BLaER1 (cell line): Measurements from ENCODE around the gene NPL.

Source experiments
- H3K27ac ChIP-seq: shearing (Covaris generic); formaldehyde crosslinking; 2 replicates; pipeline ENCODE4 v1.8.1; 2022
- H3K27me3 ChIP-seq: shearing (Covaris generic); formaldehyde crosslinking; 2 replicates; pipeline ENCODE4 v1.8.1; 2022
- H3K36me3 ChIP-seq: shearing (Covaris generic); formaldehyde crosslinking; 2 replicates; pipeline ENCODE4 v1.8.1; 2022
- H3K4me1 ChIP-seq: shearing (Covaris generic); formaldehyde crosslinking; 2 replicates; pipeline ENCODE4 v1.8.1; 2022
- H3K4me2 ChIP-seq: shearing (Covaris generic); formaldehyde crosslinking; 2 replicates; pipeline ENCODE4 v1.8.1; 2022
- H3K4me3 ChIP-seq: shearing (Covaris generic); formaldehyde crosslinking; 2 replicates; pipeline ENCODE4 v1.8.1; 2022
- H3K9ac ChIP-seq: shearing (Covaris generic); formaldehyde crosslinking; 2 replicates; pipeline ENCODE4 v1.8.1; 2022
- H3K9me3 ChIP-seq: shearing (Covaris generic); formaldehyde crosslinking; 2 replicates; pipeline ENCODE4 v1.8.1; 2022
- H4K20me1 ChIP-seq: shearing (Covaris generic); formaldehyde crosslinking; 2 replicates; pipeline ENCODE4 v1.8.1; 2022
- Cebpa-rat ChIP-seq: shearing (Covaris generic); IDR thresholded peaks from 2 replicates; pipeline ENCODE4 v1.8.1; 2022

Gene NPL

GRCh38 chr1:182839209-182840066 lies 49.9 kb downstream of the NPL start, which contains the start of gene DHX9:
Gene DHX9 (plus strand): TSS chr1:182839347. CDS start chr1:182842567, 3,220 bp downstream.
- Histone ChIP-seq H3K9me3 (no peaks in the 10 kb centered on the region), H3K27me3 (no peaks in the 10 kb centered on the region), H3K4me2 (peak within 1 kb of the TSS; percentile 87), H4K20me1 (peaks cover 51% of the 10 kb centered on the region), H3K4me1 (peaks cover 35% of the 10 kb centered on the region), H3K4me3 (peak within 1 kb of the TSS; percentile 80), H3K9ac (peak within 1 kb of the TSS; percentile 96), H3K36me3 (peaks cover 30% of the 10 kb centered on the region), H3K27ac (peak within 1 kb of the TSS; percentile 98)
- no peak for TF ChIP-seq Cebpa-rat

GRCh38 chr1:182841368-182841988 lies 51.9 kb downstream of the NPL start:
- TF ChIP-seq Cebpa-rat: no peak
- Histone ChIP-seq H3K4me2 (peak overlapping the region; percentile 87), H3K9ac (no peak overlapping the region; the same call in 1 of the 2 replicates), H3K4me3 (peak overlapping the region; percentile 80), H3K36me3 (peaks cover 50% of the 10 kb centered on the region), H3K9me3 (no peaks in the 10 kb centered on the region), H4K20me1 (peaks cover 71% of the 10 kb centered on the region), H3K27me3 (no peaks in the 10 kb centered on the region), H3K4me1 (peaks cover 35% of the 10 kb centered on the region), H3K27ac (no peak overlapping the region)

- Histone ChIP-seq H3K4me3 (no peak overlapping the region; the same call in 1 of the 2 replicates), H3K4me1 (peaks cover 35% of the 10 kb centered on the region), H3K27me3 (no peaks in the 10 kb centered on the region), H3K4me2 (peak overlapping the region; percentile 87), H3K9me3 (no peaks in the 10 kb centered on the region), H3K9ac (no peak overlapping the region), H3K27ac (no peak overlapping the region), H3K36me3 (peaks cover 58% of the 10 kb centered on the region), H4K20me1 (peaks cover 79% of the 10 kb centered on the region)
- TF ChIP-seq Cebpa-rat: no peak
Observed at GRCh38 chr1:182842265-182842664, 52.7 kb downstream of the NPL start.

- Histone ChIP-seq H3K9ac (no peak overlapping the region), H3K9me3 (no peaks in the 10 kb centered on the region), H3K4me1 (peaks cover 32% of the 10 kb centered on the region), H3K4me3 (no peak overlapping the region), H3K4me2 (no peak overlapping the region), H3K36me3 (peaks cover 89% of the 10 kb centered on the region), H3K27ac (no peak overlapping the region), H4K20me1 (peaks cover 100% of the 10 kb centered on the region), H3K27me3 (no peaks in the 10 kb centered on the region)
- no peak for TF ChIP-seq Cebpa-rat
Observed at GRCh38 chr1:182845379-182845778, 55.8 kb downstream of the NPL start.

DNA sequence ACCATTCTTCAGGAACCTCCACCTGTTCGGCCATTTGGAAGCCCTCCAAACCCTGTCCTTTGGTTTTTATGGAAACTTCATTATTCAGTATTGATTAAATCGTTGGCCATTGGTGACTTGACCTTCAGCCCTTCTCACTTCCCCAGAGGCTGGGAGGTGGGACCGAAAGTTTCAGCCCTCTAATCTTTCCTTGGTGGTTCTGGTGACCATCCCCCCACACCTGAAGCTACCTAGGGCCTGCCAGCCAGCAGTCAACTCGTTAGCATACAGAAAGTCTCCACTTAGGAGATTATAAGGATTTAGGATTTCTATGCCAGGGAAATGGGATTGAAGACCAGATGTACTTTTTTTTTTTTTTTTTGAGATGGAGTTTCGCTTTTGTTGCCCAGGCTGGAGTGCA lies 56.3 kb downstream of the NPL start:
- H3K9me3 ChIP-seq: no peaks in the 10 kb centered on the region
- H3K27me3 ChIP-seq: no peaks in the 10 kb centered on the region
- no peak for TF ChIP-seq Cebpa-rat
- H3K4me2 ChIP-seq: no peak overlapping the region
- no peak overlapping the region for H3K4me3 ChIP-seq
- H3K36me3 ChIP-seq: peaks cover 92% of the 10 kb centered on the region
- no peak overlapping the region for H3K9ac ChIP-seq
- H3K4me1 ChIP-seq: peaks cover 27% of the 10 kb centered on the region
- H4K20me1 ChIP-seq: peaks cover 100% of the 10 kb centered on the region
- H3K27ac ChIP-seq: no peak overlapping the region

DNA sequence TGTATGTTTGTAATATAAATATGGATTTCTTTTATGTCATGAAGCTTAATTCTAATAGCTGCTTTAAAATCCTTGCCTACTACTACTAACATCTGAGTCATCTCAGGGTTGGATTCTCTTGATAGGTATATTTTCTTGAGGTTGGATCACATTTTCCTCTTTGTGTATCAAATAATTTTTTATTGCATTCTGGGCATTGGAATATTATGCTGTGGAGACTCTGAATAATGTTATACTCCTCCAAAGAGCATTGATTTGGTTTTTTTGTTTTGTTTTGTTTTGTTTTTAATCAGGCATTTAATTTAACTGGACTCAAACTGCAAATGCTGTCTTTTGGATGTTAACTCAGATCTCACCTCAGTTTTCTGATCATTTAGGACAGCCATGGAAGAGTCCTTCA lies 57.5 kb downstream of the NPL start:
- H3K4me3 ChIP-seq: no peak overlapping the region

DNA sequence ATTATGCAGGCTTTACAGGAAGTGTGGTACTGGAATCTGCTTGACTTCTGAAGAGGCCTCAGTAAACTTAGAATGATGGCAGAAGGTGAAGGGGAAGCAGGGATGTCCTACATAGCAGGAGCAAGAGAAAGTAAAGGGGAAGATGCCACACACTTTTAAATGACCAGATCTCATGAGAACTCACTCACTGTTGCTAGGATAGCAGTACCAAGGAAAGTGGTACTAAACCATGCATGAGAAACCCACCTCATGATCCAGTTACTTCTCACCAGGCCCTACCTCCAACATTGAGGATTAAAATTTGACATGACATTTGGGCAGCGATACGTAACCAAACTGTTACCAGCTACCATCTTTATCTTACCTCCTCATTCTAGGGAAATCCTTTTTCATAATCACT lies 59.2 kb downstream of the NPL start:
- TF ChIP-seq Cebpa-rat: no peak
- H3K27ac ChIP-seq: no peak overlapping the region
- no peak overlapping the region for H3K4me3 ChIP-seq
- no peak overlapping the region for H3K4me2 ChIP-seq
- peaks cover 100% of the 10 kb centered on the region for H3K36me3 ChIP-seq
- H3K9ac ChIP-seq: no peak overlapping the region
- H4K20me1 ChIP-seq: peaks cover 100% of the 10 kb centered on the region
- peaks cover 7% of the 10 kb centered on the region; the same call in 1 of the 2 replicates for H3K4me1 ChIP-seq
- no peaks in the 10 kb centered on the region for H3K27me3 ChIP-seq
- no peaks in the 10 kb centered on the region for H3K9me3 ChIP-seq

More for the DNA sequence above, 57.5 kb downstream of the NPL start:
- TF ChIP-seq Cebpa-rat: no peak
- no peak overlapping the region for H3K27ac ChIP-seq
- H3K4me2 ChIP-seq: no peak overlapping the region
- H3K9ac ChIP-seq: no peak overlapping the region
- H3K27me3 ChIP-seq: no peaks in the 10 kb centered on the region
- peaks cover 98% of the 10 kb centered on the region for H3K36me3 ChIP-seq
- peaks cover 15% of the 10 kb centered on the region for H3K4me1 ChIP-seq
- no peaks in the 10 kb centered on the region for H3K9me3 ChIP-seq
- peaks cover 100% of the 10 kb centered on the region for H4K20me1 ChIP-seq

- Histone ChIP-seq H3K4me1 (peaks cover 7% of the 10 kb centered on the region; the same call in 1 of the 2 replicates), H3K4me2 (no peak overlapping the region), H3K27me3 (no peaks in the 10 kb centered on the region), H3K4me3 (no peak overlapping the region), H3K9me3 (no peaks in the 10 kb centered on the region), H3K36me3 (peaks cover 100% of the 10 kb centered on the region), H4K20me1 (peaks cover 100% of the 10 kb centered on the region), H3K27ac (no peak overlapping the region), H3K9ac (no peak overlapping the region)
- no peak for TF ChIP-seq Cebpa-rat
Observed at GRCh38 chr1:182850319-182850718, 60.7 kb downstream of the NPL start.

DNA sequence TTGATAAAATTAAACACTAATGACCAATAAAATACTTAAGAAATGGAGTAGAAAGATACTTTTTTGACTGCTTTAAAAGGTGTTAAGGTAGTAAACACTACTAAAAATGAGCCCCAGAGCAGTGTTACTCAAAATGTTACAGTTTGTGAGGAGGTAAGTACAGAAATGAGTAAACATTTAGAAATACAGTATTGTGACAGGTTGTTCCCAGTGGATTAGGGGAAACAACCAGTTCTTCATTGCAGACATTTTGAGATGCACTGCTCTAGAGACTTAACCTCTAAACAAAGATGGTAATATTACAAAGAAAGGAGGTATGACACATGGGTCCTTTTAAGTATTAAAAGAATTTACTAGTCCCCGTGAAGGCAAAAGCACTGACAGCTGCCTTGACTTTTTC lies 62.3 kb downstream of the NPL start:
- peaks cover 7% of the 10 kb centered on the region; the same call in 1 of the 2 replicates for H3K4me1 ChIP-seq
- H3K9me3 ChIP-seq: no peaks in the 10 kb centered on the region
- H4K20me1 ChIP-seq: peaks cover 100% of the 10 kb centered on the region
- H3K36me3 ChIP-seq: peaks cover 100% of the 10 kb centered on the region
- no peaks in the 10 kb centered on the region for H3K27me3 ChIP-seq
- no peak overlapping the region for H3K4me3 ChIP-seq
- H3K4me2 ChIP-seq: no peak overlapping the region
- no peak for TF ChIP-seq Cebpa-rat
- H3K9ac ChIP-seq: no peak overlapping the region
- H3K27ac ChIP-seq: no peak overlapping the region

DNA sequence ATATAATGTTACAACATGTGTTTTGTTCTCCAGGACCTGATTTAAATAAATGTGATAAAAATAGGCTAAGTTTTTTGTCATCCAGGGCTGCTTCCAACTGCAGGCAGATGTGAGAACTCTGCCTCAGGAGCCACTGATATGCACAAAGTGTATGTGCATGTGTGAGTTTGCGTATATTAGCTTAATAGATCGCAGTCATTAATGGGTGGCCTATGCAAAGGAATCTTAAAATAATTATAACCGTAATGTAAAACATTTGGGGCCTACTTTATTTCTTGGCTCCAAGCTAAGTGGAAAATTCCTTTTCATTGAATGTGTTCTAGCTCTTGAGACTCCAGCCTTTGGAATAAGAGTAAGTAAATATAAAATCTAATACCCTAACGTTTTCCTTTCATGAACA lies 66.3 kb downstream of the NPL start:
- Histone ChIP-seq H4K20me1 (peaks cover 100% of the 10 kb centered on the region), H3K4me1 (no peaks in the 10 kb centered on the region), H3K27me3 (no peaks in the 10 kb centered on the region), H3K36me3 (peaks cover 100% of the 10 kb centered on the region), H3K9me3 (no peaks in the 10 kb centered on the region), H3K9ac (no peak overlapping the region), H3K4me3 (no peak overlapping the region), H3K27ac (no peak overlapping the region), H3K4me2 (no peak overlapping the region)
- no peak for TF ChIP-seq Cebpa-rat
